B cell (primary cell): Measurements from ENCODE around the gene COMMD8. TPM values are rescaled to one million over a fixed set of nuclear protein-coding genes. Genes with fewer than 3 reads are reported as not detected.

ENCODE experiments used
- ATAC-seq: fragments of 200-7000 bp; cut with Tn5 transposase; one replicate; pipeline ENCODE4 v1.10.0; 2021; ENCODE audit warnings: low read depth, mild to moderate bottlenecking, moderate number of reproducible peaks, moderate library complexity
- CTCF ChIA-PET: fragments of 350-600 bp; sonication (Branson Sonifier 250); formaldehyde crosslinking; loops from one replicate; lab custom pipeline; 2021; ENCODE audit warnings: antibody characterized with exemption, inconsistent platforms; lab: Charles Lee
- POLR2A ChIA-PET: fragments of 350-600 bp; sonication (Branson Sonifier 250); formaldehyde crosslinking; loops from one replicate; lab custom pipeline; 2021; ENCODE audit warnings: antibody characterized with exemption; lab: Charles Lee
- DNase-seq: peaks from one replicate; pipeline ENCODE4 v3.0.0; 2013
- H2AFZ ChIP-seq: 2 replicates; pipeline ENCODE4 v1.6.1; 2012; ENCODE audit warnings: mild to moderate bottlenecking, low read depth, low read length; ENCODE audit not compliant: insufficient read depth, poor library complexity, severe bottlenecking
- H3K27ac ChIP-seq, 2 donors: 1 replicate in 1 of 2; 2 replicates in 1 of 2; pipeline ENCODE4 v1.5.1; 2012 to 2013; ENCODE audit warnings: low read length in 2 of 2, mild to moderate bottlenecking in 2 of 2, moderate library complexity in 1 of 2
- H3K27me3 ChIP-seq, 4 experiments: fragments of 200-600 bp in 1 of 4; sonication (generic) in 1 of 4; replicated peaks in 1 of 4; 1 replicate in 2 of 4; 2 replicates in 2 of 4; pipeline versions ENCODE4 v1.6.1 to v1.7.0; 2013 to 2016; ENCODE audit warnings: low read length in 3 of 4, mild to moderate bottlenecking in 2 of 4, mixed read lengths in 1 of 4, moderate library complexity in 1 of 4; ENCODE audit not compliant: insufficient read depth in 4 of 4, control insufficient read depth in 3 of 4; ENCODE audit errors: control extremely low read depth in 1 of 4
- H3K36me3 ChIP-seq, 2 experiments: replicated peaks in 1 of 2; 1 replicate in 1 of 2; 2 replicates in 1 of 2; pipeline versions ENCODE4 v1.6.1 to v1.7.1; 2013; ENCODE audit warnings: low read length in 1 of 2; ENCODE audit not compliant: insufficient read depth in 2 of 2, control insufficient read depth in 1 of 2; ENCODE audit errors: control extremely low read depth in 1 of 2, extremely low read depth in 1 of 2
- H3K4me1 ChIP-seq, 2 donors: fragments of 200-600 bp in 1 of 2; sonication (generic) in 1 of 2; 1 replicate in 1 of 2; 2 replicates in 1 of 2; pipeline versions ENCODE4 v1.5.1 to v1.6.1; 2013 to 2017; ENCODE audit warnings: low read length in 2 of 2; ENCODE audit not compliant: control insufficient read depth in 2 of 2, insufficient read depth in 2 of 2
- H3K4me2 ChIP-seq: replicated peaks from 2 replicates; pipeline ENCODE3; 2012; ENCODE audit warnings: mild to moderate bottlenecking, low read depth, low read length; ENCODE audit not compliant: poor library complexity, severe bottlenecking
- H3K4me3 ChIP-seq, 5 experiments: fragments of 200-600 bp in 1 of 5; sonication (generic) in 1 of 5; 1 replicate in 3 of 5; 2 replicates in 2 of 5; pipeline versions ENCODE4 v1.5.1 to v1.7.0; 2011 to 2016; ENCODE audit warnings: low read length in 4 of 5, mild to moderate bottlenecking in 4 of 5, low read depth in 2 of 5, control low read depth in 1 of 5, moderate library complexity in 1 of 5; ENCODE audit not compliant: insufficient read depth in 1 of 5; ENCODE audit errors: control extremely low read depth in 1 of 5, extremely low read depth in 1 of 5
- H3K79me2 ChIP-seq: fragments of 200-600 bp; sonication (generic); one replicate; pipeline ENCODE4 v1.6.0; 2016; ENCODE audit warnings: low read length; ENCODE audit not compliant: control insufficient read depth, insufficient read depth
- H3K9ac ChIP-seq: fragments of 200-600 bp; sonication (generic); 2 replicates; pipeline ENCODE4 v1.6.1; 2017; ENCODE audit warnings: mild to moderate bottlenecking, low read length, moderate library complexity
- H3K9me3 ChIP-seq, 3 donors: one replicate each; pipeline versions ENCODE4 v1.6.1 to v1.7.1; 2013; ENCODE audit warnings: low read length in 2 of 3; ENCODE audit not compliant: control insufficient read depth in 2 of 3, insufficient read depth in 1 of 3; ENCODE audit errors: control extremely low read depth in 1 of 3
- H4K20me1 ChIP-seq: 2 replicates; pipeline ENCODE4 v1.6.0; 2012; ENCODE audit warnings: mild to moderate bottlenecking, low read length; ENCODE audit not compliant: insufficient read depth, control insufficient read depth, poor library complexity, severe bottlenecking
- H3K27ac Mint-ChIP-seq: one replicate; pipeline ENCODE4 v1.8.0; 2021; ENCODE audit warnings: mixed read lengths
- H3K27me3 Mint-ChIP-seq: one replicate; pipeline ENCODE4 v1.8.0; 2021; ENCODE audit warnings: mixed read lengths
- H3K4me1 Mint-ChIP-seq: one replicate; pipeline ENCODE4 v1.8.0; 2021; ENCODE audit warnings: mixed read lengths
- H3K4me3 Mint-ChIP-seq: one replicate; pipeline ENCODE4 v1.8.0; 2021; ENCODE audit warnings: mixed read lengths
- H3K9me3 Mint-ChIP-seq: one replicate; pipeline ENCODE4 v1.8.0; 2022; ENCODE audit warnings: mixed read lengths; ENCODE audit not compliant: insufficient read depth
- CTCF ChIP-seq: fragments of 200-600 bp; IDR thresholded peaks from one replicate; pipeline ENCODE4 v1.8.0; 2022; ENCODE audit warnings: antibody characterized with exemption, mild to moderate bottlenecking
- EZH2 ChIP-seq: IDR thresholded peaks from 2 replicates; pipeline ENCODE4 v1.6.1; 2012; ENCODE audit warnings: borderline replicate concordance, low read depth, mild to moderate bottlenecking, moderate library complexity, low read length; ENCODE audit not compliant: insufficient read depth, poor library complexity, severe bottlenecking
- WGBS: methylation state at CpG from one replicate; pipeline ENCODE4 v1.1.5; 2013; ENCODE audit warnings: missing lambda C conversion rate; ENCODE audit not compliant: insufficient coverage; 5-methylcytosine and 5-hydroxymethylcytosine counted together
- intact Hi-C: fragments of 100-400 bp; cut with micrococcal nuclease; formaldehyde crosslinking; loops from one replicate; pipeline ENCODE4 v1.10.0; 2022
- polyA plus RNA-seq: library from polyadenylated mRNA; depleted of rRNA; stranded (reverse); fragments of >200 nt; gene quantifications from 2 replicates; pipeline ENCODE4 v1.2.3, GENCODE V29; 2012
- total RNA-seq, 2 donors: library from RNA; stranded (reverse); fragments of 120-200 nt in 1 of 2; gene quantifications; 1 replicate in 1 of 2; 2 replicates in 1 of 2; pipeline versions ENCODE4 v1.2.3 to v1.2.4, GENCODE V29; 2013 to 2022

Gene COMMD8
- total and polyA plus RNA-seq, 2 donors (not counting 1 experiment from before 2014, with no cell fraction given) = 5.5 to 15.2 TPM

- ATAC-seq (no peak), DNase-seq (peak; percentile 33)
- no peaks in the 10 kb centered on the region for H3K27me3 ChIP-seq
- H3K4me3 Mint-ChIP-seq = peak overlapping the region; percentile 66
- H3K9me3 ChIP-seq = peaks cover 0 to 3% (median 2%) of the 10 kb centered on the region in 3 donors
- H3K4me1 ChIP-seq = peaks cover 32 to 43% of the 10 kb centered on the region in 2 donors
- no peaks in the 10 kb centered on the region for H3K36me3 ChIP-seq
- peak overlapping the region; percentile 73 for H3K9ac ChIP-seq
- no peaks in the 10 kb centered on the region for H3K9me3 Mint-ChIP-seq
- intact Hi-C loops = loop anchor here (2.0 kb wide), 1 partner anchor 27 kb away; no protein-coding TSS in a partner anchor
- ChIA-PET CTCF (interaction anchor here (0.6 to 5.0 kb wide), 14 partner anchors 10 to 560 kb away, joined by 3 to 44 read pairs (median 5); partner anchors contain the start of gene COMMD8), POLR2A (interaction anchor here (1.4 to 1.8 kb wide), 3 partner anchors 13 to 26 kb away, joined by 4 to 13 read pairs (median 8); partner anchors contain the start of gene COMMD8)
- peak overlapping the region; percentile 84 for H3K27ac Mint-ChIP-seq
- H3K79me2 ChIP-seq = peaks cover 45% of the 10 kb centered on the region
- H3K4me3 ChIP-seq = peak overlapping the region in 1 of 5 experiments; percentile 90
- H3K27me3 Mint-ChIP-seq = no peaks in the 10 kb centered on the region
- H3K4me1 Mint-ChIP-seq = peaks cover 48% of the 10 kb centered on the region
- TF ChIP-seq CTCF = no peak
- no CpG with 5 or more reads among the region's 3 CpGs for WGBS
- H2AFZ ChIP-seq = peak overlapping the region; percentile 94
- no peaks in the 10 kb centered on the region for H4K20me1 ChIP-seq
- peak overlapping the region; percentile 93 for H3K27ac ChIP-seq
- peak overlapping the region; percentile 93 for H3K4me2 ChIP-seq
Measured at GRCh38 chr4:47484168-47484567, 20.7 kb upstream of the COMMD8 start.

GRCh38 chr4:47483745-47484144 lies 20.2 kb upstream of the COMMD8 start:
- Histone ChIP-seq H3K79me2 (peaks cover 41% of the 10 kb centered on the region), H3K4me1 (peaks cover 30 to 39% of the 10 kb centered on the region in 2 donors), H3K4me3 (no peak overlapping the region), H3K27me3 (no peaks in the 10 kb centered on the region), H3K27ac (peak overlapping the region; percentile 93), H4K20me1 (no peaks in the 10 kb centered on the region), H3K4me2 (peak overlapping the region; percentile 93), H2AFZ (peak overlapping the region; percentile 94), H3K9ac (no peak overlapping the region), H3K36me3 (no peaks in the 10 kb centered on the region), H3K9me3 (peaks cover 0 to 2% (median 1%) of the 10 kb centered on the region in 3 donors)
- intact Hi-C loops = loop anchor here (2.0 kb wide), 1 partner anchor 27 kb away; no protein-coding TSS in a partner anchor
- DNase-seq (peak; percentile 31), ATAC-seq (no peak)
- H3K27me3 Mint-ChIP-seq = no peaks in the 10 kb centered on the region
- CTCF ChIA-PET = interaction anchor here (0.6 to 5.0 kb wide), 16 partner anchors 9 to 561 kb away, joined by 3 to 44 read pairs (median 5); partner anchors contain the start of gene COMMD8
- H3K27ac Mint-ChIP-seq = peak overlapping the region; percentile 84
- H3K4me1 Mint-ChIP-seq = peaks cover 44% of the 10 kb centered on the region
- WGBS = 86% methylated on average over 1 of the region's 3 CpGs
- peak overlapping the region; percentile 66 for H3K4me3 Mint-ChIP-seq
- TF ChIP-seq CTCF (peak; percentile 15), EZH2 (no peak)
- POLR2A ChIA-PET = interaction anchor here (0.6 to 1.8 kb wide), 3 partner anchors 10 to 20 kb away, joined by 3 to 6 read pairs (median 4); partner anchors contain the start of gene COMMD8
- no peaks in the 10 kb centered on the region for H3K9me3 Mint-ChIP-seq
